Measurements from ENCODE around the gene IL13RA1. TPM values are rescaled to one million over a fixed set of nuclear protein-coding genes. Genes with fewer than 3 reads are reported as not detected.

IL13RA1 gene
- total and polyA plus RNA-seq, 2 of the 13 experiments (the other 11 are each of a cell fraction or from before 2014, with no cell fraction given), result 56.6 to 73.5 TPM

- TF ChIP-seq CTCF (CRISPR knock-in tag; IDR thresholded peaks at IDR 0.05), result peak; percentile 14; the same call in 1 of the 2 replicates
- TF ChIP-seq HOXA5 (CRISPR knock-in tag; IDR thresholded peaks at IDR 0.05), result no peak
- no peak for TF ChIP-seq ISX (CRISPR knock-in tag; conservative IDR thresholded peaks at IDR 0.05)
- TF ChIP-seq, protein P1, sequence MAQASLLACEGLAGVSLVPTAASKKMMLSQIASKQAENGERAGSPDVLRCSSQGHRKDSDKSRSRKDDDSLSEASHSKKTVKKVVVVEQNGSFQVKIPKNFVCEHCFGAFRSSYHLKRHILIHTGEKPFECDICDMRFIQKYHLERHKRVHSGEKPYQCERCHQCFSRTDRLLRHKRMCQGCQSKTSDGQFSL (CRISPR knock-in tag; IDR thresholded peaks at IDR 0.05), result no peak
- no peak for TF ChIP-seq AFF4 (CRISPR knock-in tag; IDR thresholded peaks at IDR 0.05)
- TF ChIP-seq, protein P2, sequence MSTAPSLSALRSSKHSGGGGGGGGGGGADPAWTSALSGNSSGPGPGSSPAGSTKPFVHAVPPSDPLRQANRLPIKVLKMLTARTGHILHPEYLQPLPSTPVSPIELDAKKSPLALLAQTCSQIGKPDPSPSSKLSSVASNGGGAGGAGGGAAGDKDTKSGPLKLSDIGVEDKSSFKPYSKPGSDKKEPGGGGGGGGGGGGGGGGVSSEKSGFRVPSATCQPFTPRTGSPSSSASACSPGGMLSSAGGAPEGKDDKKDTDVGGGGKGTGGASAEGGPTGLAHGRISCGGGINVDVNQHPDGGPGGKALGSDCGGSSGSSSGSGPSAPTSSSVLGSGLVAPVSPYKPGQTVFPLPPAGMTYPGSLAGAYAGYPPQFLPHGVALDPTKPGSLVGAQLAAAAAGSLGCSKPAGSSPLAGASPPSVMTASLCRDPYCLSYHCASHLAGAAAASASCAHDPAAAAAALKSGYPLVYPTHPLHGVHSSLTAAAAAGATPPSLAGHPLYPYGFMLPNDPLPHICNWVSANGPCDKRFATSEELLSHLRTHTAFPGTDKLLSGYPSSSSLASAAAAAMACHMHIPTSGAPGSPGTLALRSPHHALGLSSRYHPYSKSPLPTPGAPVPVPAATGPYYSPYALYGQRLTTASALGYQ (CRISPR knock-in tag; IDR thresholded peaks at IDR 0.05), result no peak; the same call in 1 of the 2 replicates
- no peak for TF ChIP-seq GPBP1L1 (CRISPR knock-in tag; IDR thresholded peaks at IDR 0.05)
- no peak for TF ChIP-seq ZFP37 (CRISPR knock-in tag; IDR thresholded peaks at IDR 0.05; ENCODE audit: borderline replicate concordance)
- TF ChIP-seq ZFP41 (CRISPR knock-in tag; IDR thresholded peaks at IDR 0.05; ENCODE audit: borderline replicate concordance), result no peak
- no peak for TF ChIP-seq ZNF557 (CRISPR knock-in tag; IDR thresholded peaks at IDR 0.05)
- TF ChIP-seq ETV5 (CRISPR knock-in tag; IDR thresholded peaks at IDR 0.05; ENCODE audit: borderline replicate concordance), result peak; percentile 59; the same call in 1 of the 2 replicates
- no peak for TF ChIP-seq ZNF550 (CRISPR knock-in tag; IDR thresholded peaks at IDR 0.05; ENCODE audit: borderline replicate concordance)
- TF ChIP-seq, protein P3, sequence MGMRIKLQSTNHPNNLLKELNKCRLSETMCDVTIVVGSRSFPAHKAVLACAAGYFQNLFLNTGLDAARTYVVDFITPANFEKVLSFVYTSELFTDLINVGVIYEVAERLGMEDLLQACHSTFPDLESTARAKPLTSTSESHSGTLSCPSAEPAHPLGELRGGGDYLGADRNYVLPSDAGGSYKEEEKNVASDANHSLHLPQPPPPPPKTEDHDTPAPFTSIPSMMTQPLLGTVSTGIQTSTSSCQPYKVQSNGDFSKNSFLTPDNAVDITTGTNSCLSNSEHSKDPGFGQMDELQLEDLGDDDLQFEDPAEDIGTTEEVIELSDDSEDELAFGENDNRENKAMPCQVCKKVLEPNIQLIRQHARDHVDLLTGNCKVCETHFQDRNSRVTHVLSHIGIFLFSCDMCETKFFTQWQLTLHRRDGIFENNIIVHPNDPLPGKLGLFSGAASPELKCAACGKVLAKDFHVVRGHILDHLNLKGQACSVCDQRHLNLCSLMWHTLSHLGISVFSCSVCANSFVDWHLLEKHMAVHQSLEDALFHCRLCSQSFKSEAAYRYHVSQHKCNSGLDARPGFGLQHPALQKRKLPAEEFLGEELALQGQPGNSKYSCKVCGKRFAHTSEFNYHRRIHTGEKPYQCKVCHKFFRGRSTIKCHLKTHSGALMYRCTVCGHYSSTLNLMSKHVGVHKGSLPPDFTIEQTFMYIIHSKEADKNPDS (CRISPR knock-in tag; IDR thresholded peaks at IDR 0.05), result peak; percentile 53; the same call in 1 of the 2 replicates
- no peak for TF ChIP-seq CEBPB (IDR thresholded peaks at IDR 0.05; ENCODE audit: borderline replicate concordance, low read depth, low read length)
- 0 out of 2 replicates have a peak, but pooled peaks have one; percentile 53 for TF ChIP-seq ZNF678 (CRISPR knock-in tag; IDR thresholded peaks at IDR 0.05)
- TF ChIP-seq NAIF1 (CRISPR knock-in tag; IDR thresholded peaks at IDR 0.05; ENCODE audit: borderline replicate concordance), result no peak
- no peak for TF ChIP-seq ZNF382 (CRISPR knock-in tag; IDR thresholded peaks at IDR 0.05; ENCODE audit: borderline replicate concordance)
These were observed at the start of gene IL13RA1 (continued) for GRCh38 chrX:118726887-118727685.
